Measurements from ENCODE around the gene SRGN.
"Not testable (repeated sequence)": the region's sequence is repeated elsewhere in the genome, so short reads cannot be mapped to it uniquely, and the experiment has no call there.

SRGN gene

GRCh38 chr10:69087590-69088470, at the start of gene SRGN:
Gene SRGN (plus strand): TSS chr10:69088103. CDS start chr10:69088158, 55 bp downstream.
- DNase-seq, result no peak

GRCh38 chr10:69040904-69041303, 47.0 kb upstream of the SRGN start:
- DNase-seq, result not testable (repeated sequence)

- DNase-seq, result no peak
Observed at GRCh38 chr10:69042417-69042816, 45.5 kb upstream of the SRGN start.

GRCh38 chr10:69042838-69043237, 45.1 kb upstream of the SRGN start:
- no peak for DNase-seq

- no peak for DNase-seq
Observed at GRCh38 chr10:69043931-69044531, 43.9 kb upstream of the SRGN start.

- DNase-seq, result no peak
Observed at GRCh38 chr10:69044546-69044945, 43.4 kb upstream of the SRGN start.

- no peak for DNase-seq
Observed at GRCh38 chr10:69045441-69046300, 42.2 kb upstream of the SRGN start.

- no peak for DNase-seq
Observed at GRCh38 chr10:69047111-69047832, 40.6 kb upstream of the SRGN start.

GRCh38 chr10:69048103-69048502, 39.8 kb upstream of the SRGN start:
- no peak for DNase-seq

GRCh38 chr10:69049566-69049961, 38.3 kb upstream of the SRGN start:
- no peak for DNase-seq

GRCh38 chr10:69051303-69051702, 36.6 kb upstream of the SRGN start:
- no peak for DNase-seq

- DNase-seq, result no peak
Observed at GRCh38 chr10:69051710-69052487, 36.0 kb upstream of the SRGN start.

GRCh38 chr10:69052736-69053135, 35.2 kb upstream of the SRGN start:
- DNase-seq, result no peak

- DNase-seq, result no peak
Observed at GRCh38 chr10:69055241-69055640, 32.7 kb upstream of the SRGN start.

GRCh38 chr10:69056129-69056528, 31.8 kb upstream of the SRGN start:
- DNase-seq, result no peak

GRCh38 chr10:69056536-69057260, 31.2 kb upstream of the SRGN start:
- DNase-seq, result no peak

- no peak for DNase-seq
Observed at GRCh38 chr10:69057261-69057950, 30.5 kb upstream of the SRGN start.

- no peak for DNase-seq
Observed at GRCh38 chr10:69057951-69058297, 30.0 kb upstream of the SRGN start.

GRCh38 chr10:69060127-69060798, 27.6 kb upstream of the SRGN start:
- no peak for DNase-seq

All from NCI-H1930 (cell line).